HCT116 (cell line): ENCODE data around the gene LDLRAD4. TPM values are rescaled to one million over a fixed set of nuclear protein-coding genes. Genes with fewer than 3 reads are reported as not detected.

Experiments
- ATAC-seq: fragments of 200-7000 bp; cut with Tn5 transposase; 2 replicates; pipeline ENCODE4 v1.9.1; 2020; ENCODE audit warnings: mild to moderate bottlenecking, moderate library complexity
- BruUV-seq: library from RNA; stranded (reverse); fragments of 400-500 nt; replicated peaks from 2 replicates; lab custom pipeline; 2021; lab: Mats Ljungman, UMichigan
- CTCF ChIA-PET: fragments of 300-600 bp; sonication (Branson Sonifier 250); formaldehyde crosslinking; loops from one replicate; lab custom pipeline; 2021; ENCODE audit warnings: antibody characterized with exemption; lab: Charles Lee
- POLR2A ChIA-PET: fragments of 300-600, 350-600 bp; sonication (Branson Sonifier 250); formaldehyde crosslinking; loops from one replicate; lab custom pipeline; 2021; ENCODE audit warnings: antibody characterized with exemption; lab: Charles Lee
- RAD21 ChIA-PET, 2 experiments: fragments of 300-600 bp; sonication (Branson Sonifier 250); formaldehyde crosslinking; loops; one replicate each; lab custom pipeline; 2023; ENCODE audit warnings: low total read pairs in 2 of 2; ENCODE audit not compliant: uncharacterized antibody in 2 of 2, unreplicated experiment in 2 of 2, low non-redundant PET in 1 of 2; lab: Charles Lee
- DNase-seq: peaks from one replicate; pipeline ENCODE4 v3.0.0-alpha.2; 2010; ENCODE audit warnings: low read depth, low spot score
- H2AFZ ChIP-seq: fragments of 200-600 bp; shearing (Covaris generic), sonication (generic); 2 replicates; pipeline ENCODE4 v1.6.1; 2017; ENCODE audit warnings: low read depth, mixed run types, mixed read lengths, antibody characterized with exemption, low read length; ENCODE audit not compliant: poor library complexity, severe bottlenecking
- H3K27ac ChIP-seq: 2 replicates; pipeline ENCODE4 v1.5.1; 2012; ENCODE audit warnings: low read depth, low read length
- H3K27me3 ChIP-seq: fragments of 200-600 bp; sonication (generic); 2 replicates; pipeline ENCODE4 v1.6.1; 2016; ENCODE audit warnings: mixed run types, low read length, mixed read lengths; ENCODE audit not compliant: insufficient read depth
- H3K36me3 ChIP-seq, 2 experiments: fragments of 200-500 bp in 1 of 2; fragments of 200-600 bp in 1 of 2; sonication (Bioruptor generic) in 1 of 2; sonication (generic) in 1 of 2; 2 replicates each; pipeline versions ENCODE4 v1.5.1 to v1.6.1; 2014 to 2016; ENCODE audit warnings: low read length in 2 of 2, inconsistent platforms in 1 of 2, mixed read lengths in 1 of 2, mixed run types in 1 of 2; ENCODE audit not compliant: insufficient read depth in 2 of 2, control insufficient read depth in 1 of 2
- H3K4me1 ChIP-seq, 2 experiments: fragments of 200-600 bp in 1 of 2; sonication (generic) in 1 of 2; 2 replicates each; pipeline versions ENCODE4 v1.5.1 to v1.6.1; 2012 to 2017; ENCODE audit warnings: low read length in 2 of 2, inconsistent platforms in 1 of 2, mild to moderate bottlenecking in 1 of 2, mixed read lengths in 1 of 2, mixed run types in 1 of 2, moderate library complexity in 1 of 2; ENCODE audit not compliant: insufficient read depth in 2 of 2, control insufficient read depth in 1 of 2
- H3K4me2 ChIP-seq: fragments of 200-600 bp; sonication (generic); 2 replicates; pipeline ENCODE4 v1.6.1; 2017; ENCODE audit warnings: mixed run types, low read length, mixed read lengths
- H3K4me3 ChIP-seq, 2 experiments: fragments of 200-600 bp in 1 of 2; sonication (generic) in 1 of 2; replicated peaks in 1 of 2; 2 replicates each; pipeline ENCODE4 v1.5.1; 2011 to 2016; ENCODE audit warnings: low read length in 2 of 2, control low read depth in 1 of 2, low read depth in 1 of 2, mild to moderate bottlenecking in 1 of 2, mixed read lengths in 1 of 2, mixed run types in 1 of 2
- H3K79me2 ChIP-seq: fragments of 200-600 bp; sonication (generic); 2 replicates; pipeline ENCODE4 v1.6.1; 2017; ENCODE audit warnings: mild to moderate bottlenecking, mixed run types, low read length, moderate library complexity, mixed read lengths; ENCODE audit not compliant: insufficient read depth
- H3K9ac ChIP-seq: fragments of 200-600 bp; sonication (generic); 2 replicates; pipeline ENCODE4 v1.6.1; 2016; ENCODE audit warnings: low read length, mixed read lengths
- H3K9me2 ChIP-seq: fragments of 200-600 bp; sonication (generic), shearing (Covaris generic); 2 replicates; pipeline ENCODE4 v1.6.1; 2017; ENCODE audit warnings: mixed run types, mild to moderate bottlenecking, moderate library complexity; ENCODE audit not compliant: insufficient read depth
- H3K9me3 ChIP-seq, 2 experiments: fragments of 200-500 bp in 1 of 2; fragments of 200-600 bp in 1 of 2; sonication (Bioruptor generic) in 1 of 2; sonication (generic) in 1 of 2; 2 replicates each; pipeline ENCODE4 v1.6.1; 2014 to 2017; ENCODE audit warnings: low read length in 2 of 2, mixed read lengths in 2 of 2, inconsistent platforms in 1 of 2, low read depth in 1 of 2, mild to moderate bottlenecking in 1 of 2, mixed run types in 1 of 2, moderate library complexity in 1 of 2; ENCODE audit not compliant: control insufficient read depth in 1 of 2, insufficient read depth in 1 of 2
- H4K20me1 ChIP-seq: fragments of 200-600 bp; sonication (generic), shearing (Covaris generic); 2 replicates; pipeline ENCODE4 v1.6.1; 2017; ENCODE audit warnings: mixed run types, mild to moderate bottlenecking, moderate library complexity; ENCODE audit not compliant: insufficient read depth
- CBX3 ChIP-seq: IDR thresholded peaks from 2 replicates; pipeline ENCODE4 v1.6.1; 2012; ENCODE audit warnings: low read depth
- CEBPB ChIP-seq: IDR thresholded peaks from 2 replicates; pipeline ENCODE4 v1.6.1; 2012; ENCODE audit warnings: low read depth
- EGR1 ChIP-seq: IDR thresholded peaks from 2 replicates; pipeline ENCODE4 v1.6.1; 2012; ENCODE audit warnings: low read depth
- FOSL1 ChIP-seq: IDR thresholded peaks from 2 replicates; pipeline ENCODE4 v1.6.1; 2012; ENCODE audit warnings: low read depth
- POLR2A ChIP-seq: IDR thresholded peaks from 2 replicates; pipeline ENCODE4 v1.7.0; 2011; ENCODE audit warnings: borderline replicate concordance; ENCODE audit not compliant: insufficient read depth, insufficient read length; ENCODE audit errors: extremely low read depth
- SIN3A ChIP-seq: IDR thresholded peaks from 2 replicates; pipeline ENCODE4 v1.6.1; 2012; ENCODE audit warnings: low read depth
- SRF ChIP-seq: IDR thresholded peaks from 2 replicates; pipeline ENCODE4 v1.6.1; 2012; ENCODE audit warnings: low read depth
- ZFX ChIP-seq: fragments of 450-650 bp; IDR thresholded peaks from 2 replicates; pipeline ENCODE4 v1.6.1; 2017
- ZNF274 ChIP-seq: fragments of 200-500 bp; sonication (Bioruptor generic); IDR thresholded peaks from 2 replicates; pipeline ENCODE4 v1.6.1; 2014; ENCODE audit warnings: mild to moderate bottlenecking, low read depth, low read length, inconsistent platforms
- intact Hi-C: fragments of 100-400 bp; cut with micrococcal nuclease; formaldehyde crosslinking; loops from 2 replicates; pipeline ENCODE4 v1.10.0; 2022
- total RNA-seq: library from RNA; stranded (reverse); gene quantifications from one replicate; pipeline ENCODE4 v1.2.1, GENCODE V29; 2021; ENCODE audit not compliant: unreplicated experiment
- TF ChIP-seq, protein P1 (sequence below): IDR thresholded peaks from 2 replicates; pipeline ENCODE4 v1.6.1; 2012
- TF ChIP-seq, protein P2 (sequence below): IDR thresholded peaks from 2 replicates; pipeline ENCODE4 v1.6.1; 2012

The LDLRAD4 gene
- total RNA-seq, 1 experiment from 2014 or later: 1.2 TPM

DNA sequence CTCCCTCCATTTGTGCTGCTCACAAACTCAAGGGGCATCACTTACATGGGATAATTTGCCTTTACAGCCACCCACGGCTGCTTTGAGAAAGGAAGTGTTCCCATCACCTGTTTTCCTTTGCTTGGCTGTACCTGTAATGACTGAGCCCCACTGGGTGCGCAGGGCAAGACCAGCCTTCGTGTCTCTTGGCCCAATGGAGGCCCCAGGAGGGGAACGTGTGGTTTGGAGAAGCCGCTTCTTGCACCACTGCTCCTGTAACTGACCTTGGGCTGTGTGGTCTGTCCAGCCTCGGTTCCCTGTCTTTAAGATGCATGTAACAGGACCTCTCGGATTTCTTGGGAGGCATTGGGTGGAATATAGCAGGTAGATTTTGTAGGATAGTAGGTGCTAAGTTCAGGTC, 41.1 kb downstream of the LDLRAD4 start:
- Histone ChIP-seq H3K9me2 (no peaks in the 10 kb centered on the region), H3K79me2 (no peaks in the 10 kb centered on the region), H3K4me2 (no peak overlapping the region), H3K4me1 (no peaks in the 10 kb centered on the region), H3K27me3 (peaks cover 26% of the 10 kb centered on the region), H3K36me3 (no peaks in the 10 kb centered on the region), H4K20me1 (no peaks in the 10 kb centered on the region), H3K4me3 (no peak overlapping the region)
- ChIA-PET POLR2A (no interaction called here), CTCF (no interaction called here), RAD21 (no interaction called here)
- intact Hi-C loops: loop anchor here (10.0 kb wide), 1 partner anchor 55 kb away; no protein-coding TSS in a partner anchor
- DNase-seq: no peak
- TF ChIP-seq ZFX: no peak
- no peak for TF ChIP-seq FOSL1
- TF ChIP-seq, protein P1, sequence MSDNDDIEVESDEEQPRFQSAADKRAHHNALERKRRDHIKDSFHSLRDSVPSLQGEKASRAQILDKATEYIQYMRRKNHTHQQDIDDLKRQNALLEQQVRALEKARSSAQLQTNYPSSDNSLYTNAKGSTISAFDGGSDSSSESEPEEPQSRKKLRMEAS: no peak
- TF ChIP-seq SIN3A: no peak
- TF ChIP-seq SRF: no peak
- no peak for TF ChIP-seq CBX3
- TF ChIP-seq CEBPB: no peak
- TF ChIP-seq, all 23 proteins: peak for 0
- no peaks in the 10 kb centered on the region for H3K9me3 ChIP-seq
- BruUV-seq: no TSS peak
- no peak overlapping the region for H3K27ac ChIP-seq
- H3K9ac ChIP-seq: no peak overlapping the region
- no peak overlapping the region for H2AFZ ChIP-seq
- no peak for ATAC-seq

DNA sequence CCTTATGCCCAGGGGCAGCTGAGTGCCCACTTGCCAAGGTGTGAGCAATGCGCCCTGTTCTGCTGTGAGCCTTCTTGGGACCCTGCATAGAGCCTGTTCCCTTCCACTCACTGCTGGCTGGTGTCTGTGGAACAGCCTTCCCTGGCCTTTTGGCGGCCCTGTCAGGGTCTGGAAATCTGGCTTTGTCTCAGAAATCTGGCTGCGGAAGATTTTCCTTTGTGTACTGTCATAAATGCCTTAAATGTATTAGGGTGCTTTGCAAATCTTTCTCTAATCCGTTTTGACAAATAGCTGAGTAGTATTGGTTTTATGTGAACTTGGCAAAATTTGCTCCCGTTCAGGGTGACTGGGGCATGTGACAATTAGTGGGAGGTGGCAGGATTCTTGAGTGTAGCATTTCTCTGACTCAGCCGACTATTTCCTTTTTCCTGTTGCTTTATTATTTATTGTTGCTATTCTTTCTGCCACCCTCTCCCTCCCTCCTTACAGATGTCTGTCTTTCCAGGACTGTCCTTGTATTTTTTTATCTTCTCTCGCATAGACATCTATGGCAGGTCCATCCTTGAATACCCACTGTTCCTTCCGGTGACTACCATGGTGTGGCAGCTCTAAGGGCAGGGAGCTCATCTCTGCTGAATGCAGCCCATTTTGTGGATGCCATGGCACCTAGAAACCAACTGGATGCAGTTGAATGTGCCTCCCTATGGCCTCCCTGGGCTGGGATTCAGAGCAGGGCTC, 41.8 kb downstream of the LDLRAD4 start:
- Histone ChIP-seq H3K9me2 (no peaks in the 10 kb centered on the region), H2AFZ (no peak overlapping the region), H3K36me3 (no peaks in the 10 kb centered on the region), H3K27ac (no peak overlapping the region), H3K79me2 (no peaks in the 10 kb centered on the region), H3K4me2 (no peak overlapping the region), H3K9ac (no peak overlapping the region), H3K27me3 (peaks cover 26% of the 10 kb centered on the region), H3K9me3 (no peaks in the 10 kb centered on the region), H3K4me3 (no peak overlapping the region), H4K20me1 (no peaks in the 10 kb centered on the region), H3K4me1 (no peaks in the 10 kb centered on the region)
- no peak for DNase-seq
- intact Hi-C loops: loop anchor here (10.0 kb wide), 1 partner anchor 54 kb away; no protein-coding TSS in a partner anchor
- ChIA-PET CTCF (no interaction called here), RAD21 (no interaction called here), POLR2A (no interaction called here)
- ATAC-seq: no peak
- TF ChIP-seq ZNF274 (no peak), POLR2A (no peak), EGR1 (no peak)
- TF ChIP-seq, protein P2, sequence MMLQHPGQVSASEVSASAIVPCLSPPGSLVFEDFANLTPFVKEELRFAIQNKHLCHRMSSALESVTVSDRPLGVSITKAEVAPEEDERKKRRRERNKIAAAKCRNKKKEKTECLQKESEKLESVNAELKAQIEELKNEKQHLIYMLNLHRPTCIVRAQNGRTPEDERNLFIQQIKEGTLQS: no peak
- BruUV-seq: no TSS peak
